Tibial artery (tissue), 4 donors: ENCODE measurements around the gene ECHDC3.

Experiments
- DNase-seq, 2 donors: peaks; one replicate each; pipeline ENCODE4 v3.0.0-alpha.2; 2019
- H3K27ac ChIP-seq, 2 donors: fragments of 200-600 bp; sonication (generic) in 1 of 2; 1 replicate in 1 of 2; 2 replicates in 1 of 2; pipeline ENCODE4 v1.5.1; 2018 to 2019; ENCODE audit warnings: mild to moderate bottlenecking in 1 of 2
- H3K27me3 ChIP-seq, 2 donors: fragments of 200-600 bp; sonication (generic) in 1 of 2; one replicate each; pipeline versions ENCODE4 v1.5.1 to v1.6.0; 2016 to 2019
- H3K36me3 ChIP-seq, 3 donors: fragments of 200-600 bp; sonication (generic) in 2 of 3; one replicate each; pipeline ENCODE4 v1.5.1; 2016 to 2019; ENCODE audit warnings: mild to moderate bottlenecking in 2 of 3
- H3K4me1 ChIP-seq, 4 donors: fragments of 200-600 bp; sonication (generic) in 2 of 4; 1 replicate in 3 of 4; 2 replicates in 1 of 4; pipeline ENCODE4 v1.5.1; 2016 to 2019
- H3K4me3 ChIP-seq, 2 donors: fragments of 200-600 bp; sonication (generic) in 1 of 2; 1 replicate in 1 of 2; 2 replicates in 1 of 2; pipeline ENCODE4 v1.5.1; 2018 to 2019; ENCODE audit warnings: mild to moderate bottlenecking in 2 of 2
- H3K9me3 ChIP-seq, 3 donors: fragments of 200-600 bp; sonication (generic) in 1 of 3; one replicate each; pipeline ENCODE4 v1.5.1; 2016 to 2019
- intact Hi-C: fragments of 100-400 bp; cut with DNase I; formaldehyde crosslinking; loops from one replicate; pipeline ENCODE4 v1.15.0; 2023; ENCODE audit warnings: low total_unique reads
- TF ChIP-seq, protein P1 (sequence below), 2 experiments: fragments of 200-600 bp in 1 of 2; fragments of 450-650 bp in 1 of 2; IDR thresholded peaks; one replicate each; pipeline ENCODE4 v1.5.1; 2017 to 2019; ENCODE audit warnings: antibody characterized with exemption in 2 of 2, mild to moderate bottlenecking in 1 of 2, moderate library complexity in 1 of 2

Gene ECHDC3

DNA sequence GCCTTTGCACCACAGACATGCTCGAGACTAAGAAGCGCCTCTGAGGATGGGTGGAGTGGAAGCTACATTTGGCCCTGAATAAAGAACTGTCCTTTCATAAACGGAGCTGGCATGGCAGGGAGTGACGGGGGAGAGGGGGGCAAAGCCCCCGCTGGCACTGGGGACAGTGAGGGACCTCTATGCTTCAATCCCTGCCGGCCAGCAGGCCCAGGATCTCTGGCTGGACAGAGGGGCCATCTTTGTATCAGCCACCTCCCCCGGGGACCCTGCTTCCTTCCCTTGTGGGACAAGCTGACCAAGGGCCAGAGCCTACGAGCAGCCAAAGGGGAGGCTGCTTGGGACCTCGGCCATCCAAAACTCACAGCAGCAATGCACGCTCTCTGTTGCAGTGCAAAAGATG lies 28.2 kb upstream of the ECHDC3 start:
- no peaks in the 10 kb centered on the region for H3K9me3 ChIP-seq
- H3K27ac ChIP-seq = no peak overlapping the region
- no peak for DNase-seq
- TF ChIP-seq, protein P1, sequence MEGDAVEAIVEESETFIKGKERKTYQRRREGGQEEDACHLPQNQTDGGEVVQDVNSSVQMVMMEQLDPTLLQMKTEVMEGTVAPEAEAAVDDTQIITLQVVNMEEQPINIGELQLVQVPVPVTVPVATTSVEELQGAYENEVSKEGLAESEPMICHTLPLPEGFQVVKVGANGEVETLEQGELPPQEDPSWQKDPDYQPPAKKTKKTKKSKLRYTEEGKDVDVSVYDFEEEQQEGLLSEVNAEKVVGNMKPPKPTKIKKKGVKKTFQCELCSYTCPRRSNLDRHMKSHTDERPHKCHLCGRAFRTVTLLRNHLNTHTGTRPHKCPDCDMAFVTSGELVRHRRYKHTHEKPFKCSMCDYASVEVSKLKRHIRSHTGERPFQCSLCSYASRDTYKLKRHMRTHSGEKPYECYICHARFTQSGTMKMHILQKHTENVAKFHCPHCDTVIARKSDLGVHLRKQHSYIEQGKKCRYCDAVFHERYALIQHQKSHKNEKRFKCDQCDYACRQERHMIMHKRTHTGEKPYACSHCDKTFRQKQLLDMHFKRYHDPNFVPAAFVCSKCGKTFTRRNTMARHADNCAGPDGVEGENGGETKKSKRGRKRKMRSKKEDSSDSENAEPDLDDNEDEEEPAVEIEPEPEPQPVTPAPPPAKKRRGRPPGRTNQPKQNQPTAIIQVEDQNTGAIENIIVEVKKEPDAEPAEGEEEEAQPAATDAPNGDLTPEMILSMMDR (IDR thresholded peaks at IDR 0.05) = no peak
- intact Hi-C loops = no loop called here
- peaks cover 0 to 14% of the 10 kb centered on the region in 2 donors for H3K27me3 ChIP-seq
- H3K4me3 ChIP-seq = no peak overlapping the region
- H3K4me1 ChIP-seq = no peaks in the 10 kb centered on the region
- H3K36me3 ChIP-seq = no peaks in the 10 kb centered on the region

DNA sequence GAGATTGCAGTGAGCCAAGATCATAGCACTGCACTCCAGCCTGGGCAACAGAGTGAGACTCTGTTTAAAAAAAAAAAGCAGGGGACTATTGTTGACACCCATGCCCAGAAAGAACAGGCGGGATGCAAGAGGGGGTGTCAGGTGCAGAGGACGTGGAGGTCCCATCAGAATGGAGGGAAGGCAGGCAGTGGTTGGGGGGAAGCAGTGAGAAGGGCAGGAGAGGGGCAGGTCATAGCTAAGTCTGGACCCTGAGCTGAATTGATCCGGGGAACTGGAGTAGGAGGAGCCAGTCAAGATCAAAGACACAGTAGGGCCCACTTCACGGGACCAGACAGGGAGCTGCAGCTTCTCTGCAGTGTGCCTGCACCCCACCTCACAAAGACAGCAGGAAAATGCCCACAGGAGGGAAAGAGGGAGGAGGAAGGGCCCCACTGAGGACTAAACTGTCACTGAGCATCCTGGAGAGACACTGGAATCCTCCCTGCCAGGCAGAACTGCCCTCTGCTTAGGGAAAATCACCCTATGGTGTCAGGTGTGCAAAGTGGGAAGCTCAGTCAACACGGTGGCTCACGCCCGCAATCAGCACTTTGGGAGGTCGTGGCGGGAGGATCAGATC lies 27.3 kb upstream of the ECHDC3 start:
- no peak overlapping the region for H3K27ac ChIP-seq
- intact Hi-C loops = no loop called here

GRCh38 chr10:11715815-11716494 lies 26.2 kb upstream of the ECHDC3 start:
- Histone ChIP-seq H3K4me1 (no peaks in the 10 kb centered on the region), H3K9me3 (no peaks in the 10 kb centered on the region), H3K4me3 (no peak overlapping the region), H3K27me3 (peaks cover 0 to 13% of the 10 kb centered on the region in 2 donors), H3K36me3 (no peaks in the 10 kb centered on the region), H3K27ac (no peak overlapping the region)
- intact Hi-C loops = no loop called here
- DNase-seq = no peak
- TF ChIP-seq, protein P1 (IDR thresholded peaks at IDR 0.05) = no peak

More for the DNA sequence above, 27.3 kb upstream of the ECHDC3 start:
- Histone ChIP-seq H3K4me1 (no peaks in the 10 kb centered on the region), H3K27me3 (peaks cover 0 to 10% of the 10 kb centered on the region in 2 donors), H3K4me3 (no peak overlapping the region), H3K9me3 (no peaks in the 10 kb centered on the region), H3K36me3 (no peaks in the 10 kb centered on the region)
- no peak for DNase-seq
- TF ChIP-seq, protein P1 (IDR thresholded peaks at IDR 0.05) = no peak

- no peak overlapping the region for H3K4me3 ChIP-seq
- H3K27me3 ChIP-seq = peaks cover 0 to 13% of the 10 kb centered on the region in 2 donors
- intact Hi-C loops = no loop called here
- H3K36me3 ChIP-seq = no peaks in the 10 kb centered on the region
- no peak for DNase-seq
- TF ChIP-seq, protein P1 (IDR thresholded peaks at IDR 0.05) = no peak
- no peak overlapping the region for H3K27ac ChIP-seq
- no peaks in the 10 kb centered on the region for H3K4me1 ChIP-seq
- no peaks in the 10 kb centered on the region for H3K9me3 ChIP-seq
Measured at GRCh38 chr10:11716686-11717085, 25.5 kb upstream of the ECHDC3 start.

DNA sequence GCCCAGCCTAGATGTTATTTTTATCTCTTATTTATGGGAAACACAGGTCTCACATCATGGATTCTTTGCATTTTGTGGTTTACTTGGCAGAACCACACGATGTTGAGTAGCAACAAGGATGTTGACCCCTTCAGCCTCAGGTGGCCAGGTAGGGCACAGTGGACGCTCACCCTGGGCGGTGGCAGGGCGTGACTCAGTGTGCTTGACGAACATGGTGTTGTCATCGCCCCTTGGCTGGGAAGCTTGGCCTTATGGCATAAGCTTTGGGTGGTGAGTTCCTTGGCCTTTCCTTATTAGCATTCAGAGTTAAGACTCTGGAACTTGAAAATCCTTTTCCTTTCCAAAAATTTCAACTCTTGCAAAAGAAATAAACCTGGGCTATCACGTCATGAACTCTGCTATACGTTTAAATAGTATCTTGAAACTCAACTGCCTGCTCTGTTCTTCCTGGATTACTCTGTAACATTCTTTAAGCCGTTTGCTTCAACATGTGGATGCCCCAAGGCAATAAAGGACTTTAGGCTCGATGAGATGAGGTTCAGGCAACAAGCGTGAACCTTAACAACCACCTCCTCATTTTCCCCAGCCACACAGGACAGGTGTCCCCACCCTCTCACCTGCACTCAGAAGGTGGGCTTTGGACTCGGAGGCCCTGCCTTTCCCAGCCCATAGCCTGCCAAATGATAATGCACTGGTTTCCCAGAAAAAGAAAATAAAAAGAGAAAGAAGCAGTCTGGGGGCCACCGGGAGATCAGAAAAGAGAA lies 22.5 kb upstream of the ECHDC3 start:
- intact Hi-C loops = no loop called here
- no peaks in the 10 kb centered on the region for H3K9me3 ChIP-seq
- TF ChIP-seq, protein P1 (IDR thresholded peaks at IDR 0.05) = no peak
- DNase-seq = no peak
- H3K27me3 ChIP-seq = peaks cover 0 to 2% of the 10 kb centered on the region in 2 donors
- no peak overlapping the region for H3K27ac ChIP-seq
- H3K36me3 ChIP-seq = no peaks in the 10 kb centered on the region
- H3K4me1 ChIP-seq = no peaks in the 10 kb centered on the region
- H3K4me3 ChIP-seq = no peak overlapping the region
